K562 (cell line): ENCODE results near the gene TMEM107. TPM values are rescaled to one million over a fixed set of nuclear protein-coding genes. Genes with fewer than 3 reads are reported as not detected.
A peak's percentile ranks its signal among the peaks of the same experiment; 100 is the strongest.

Experiments
- ARID1B ChIP-seq: fragments of 450-650 bp; IDR thresholded peaks from 2 replicates; pipeline ENCODE4 v1.6.1; 2016; ENCODE audit warnings: antibody characterized with exemption, mild to moderate bottlenecking, inconsistent platforms
- CHD1 ChIP-seq: fragments of 200-600 bp; sonication (generic); IDR thresholded peaks from one replicate; pipeline ENCODE4 v1.6.1; 2012; ENCODE audit warnings: mild to moderate bottlenecking, moderate library complexity, low read length, inconsistent platforms
- E2F6 ChIP-seq, 2 experiments: IDR thresholded peaks; 2 replicates each; pipeline ENCODE4 v1.6.1; 2011; ENCODE audit warnings: borderline replicate concordance in 1 of 2, control low read depth in 1 of 2, low read depth in 1 of 2, low read length in 1 of 2, mild to moderate bottlenecking in 1 of 2, mixed read lengths in 1 of 2, moderate library complexity in 1 of 2; ENCODE audit not compliant: insufficient read depth in 1 of 2, insufficient read length in 1 of 2, poor library complexity in 1 of 2, severe bottlenecking in 1 of 2; ENCODE audit errors: extremely low read depth in 1 of 2
- FOXK2 ChIP-seq, 2 experiments: fragments of 450-650 bp; IDR thresholded peaks in 1 of 2; conservative IDR thresholded peaks in 1 of 2; 2 replicates each; pipeline ENCODE4 v1.6.1; 2016; ENCODE audit warnings: low read depth in 2 of 2, mild to moderate bottlenecking in 1 of 2
- GTF2A2 ChIP-seq: IDR thresholded peaks from 2 replicates; pipeline ENCODE4 v1.6.1; 2016; ENCODE audit warnings: mild to moderate bottlenecking, missing genetic modification characterization, missing compliant biosample characterization
- POLR2AphosphoS5 ChIP-seq: IDR thresholded peaks from 2 replicates; pipeline ENCODE4 v1.6.1; 2011; ENCODE audit warnings: mild to moderate bottlenecking, low read depth, low read length, moderate library complexity; ENCODE audit not compliant: control insufficient read depth, insufficient read depth
- POLR2G ChIP-seq: fragments of 200-400 bp; formaldehyde crosslinking; IDR thresholded peaks from 2 replicates; pipeline ENCODE4 v1.6.1; 2017; ENCODE audit warnings: low read depth, mild to moderate bottlenecking, antibody characterized with exemption, low read length, moderate library complexity
- RREB1 ChIP-seq: fragments of 250-450 bp; sonication (Bioruptor Pico); IDR thresholded peaks from 2 replicates; pipeline ENCODE4 v1.4.0; 2020
- SIN3B ChIP-seq: fragments of 450-650 bp; IDR thresholded peaks from 2 replicates; pipeline ENCODE4 v1.6.1; 2017; ENCODE audit warnings: low read depth, mild to moderate bottlenecking, moderate library complexity
- SMAD3 ChIP-seq: fragments of 450-650 bp; formaldehyde crosslinking; conservative IDR thresholded peaks from 2 replicates; pipeline ENCODE4 v1.4.0; 2020; ENCODE audit warnings: mild to moderate bottlenecking
- SNIP1 ChIP-seq: fragments of 450-650 bp; IDR thresholded peaks from 2 replicates; pipeline ENCODE4 v1.7.1; 2017; ENCODE audit warnings: low read depth, mild to moderate bottlenecking
- YY1 ChIP-seq, 3 experiments: IDR thresholded peaks; 2 replicates each; pipeline ENCODE4 v1.6.1; 2011; ENCODE audit warnings: low read length in 2 of 3, mild to moderate bottlenecking in 2 of 3, moderate library complexity in 2 of 3, borderline replicate concordance in 1 of 3, control low read depth in 1 of 3, low read depth in 1 of 3; ENCODE audit not compliant: insufficient read depth in 3 of 3, insufficient replicate concordance in 2 of 3, control insufficient read depth in 1 of 3, insufficient read length in 1 of 3; ENCODE audit errors: extremely low read depth in 1 of 3
- ZEB2 ChIP-seq: fragments of 450-650 bp; IDR thresholded peaks from 2 replicates; pipeline ENCODE4 v1.6.1; 2016
- ZFP36 ChIP-seq: fragments of 150-350 bp; IDR thresholded peaks from 2 replicates; pipeline ENCODE4 v1.6.1; 2018; ENCODE audit warnings: low read length, low read depth; ENCODE audit not compliant: partially characterized antibody
- ZNF282 ChIP-seq: sonication (generic); formaldehyde crosslinking; IDR thresholded peaks from 2 replicates; pipeline ENCODE4 v1.8.1; 2023; ENCODE audit warnings: missing genetic modification reagents
- ZNF41 ChIP-seq: fragments of 250-450 bp; sonication (Bioruptor Pico); conservative IDR thresholded peaks from 2 replicates; pipeline ENCODE4 v1.4.0; 2020; ENCODE audit warnings: mild to moderate bottlenecking
- polyA plus RNA-seq, 8 experiments: library from polyadenylated mRNA; depleted of rRNA in 4 of 8; stranded (reverse) in 5 of 8; unstranded in 3 of 8; fragments of >200 nt; fragmentation: Nextera tagmentation in 2 of 8; fragmentation: Illumina TruSeq in 1 of 8; extraction: Ambion mirVana in 2 of 8; extraction: Trizol in 1 of 8; gene quantifications; 2 replicates each; pipeline versions ENCODE4 v1.2.1 to v1.2.3, GENCODE V29; 2011 to 2014; ENCODE audit warnings: inconsistent platforms in 1 of 8, missing spikeins in 1 of 8
- total RNA-seq, 7 experiments: library from RNA; depleted of rRNA in 6 of 7; stranded (reverse); fragments of >200 nt in 6 of 7; fragmentation: Illumina TruSeq in 2 of 7; extraction: Trizol in 2 of 7; gene quantifications; 2 replicates each; pipeline versions ENCODE4 v1.2.1 to v1.2.3, GENCODE V29; 2011 to 2021; ENCODE audit warnings: low replicate concordance in 1 of 7
- TF ChIP-seq, protein P1 (sequence below): sonication (generic); formaldehyde crosslinking; IDR thresholded peaks from 2 replicates; pipeline ENCODE4 v1.8.0; 2022; ENCODE audit warnings: mild to moderate bottlenecking, missing genetic modification reagents, borderline replicate concordance

Gene TMEM107
- total and polyA plus RNA-seq, 9 of the 15 experiments (the other 6 are each of a cell fraction or from before 2014, with no cell fraction given), result 7.1 to 26.2 (median 16.9) TPM

DNA sequence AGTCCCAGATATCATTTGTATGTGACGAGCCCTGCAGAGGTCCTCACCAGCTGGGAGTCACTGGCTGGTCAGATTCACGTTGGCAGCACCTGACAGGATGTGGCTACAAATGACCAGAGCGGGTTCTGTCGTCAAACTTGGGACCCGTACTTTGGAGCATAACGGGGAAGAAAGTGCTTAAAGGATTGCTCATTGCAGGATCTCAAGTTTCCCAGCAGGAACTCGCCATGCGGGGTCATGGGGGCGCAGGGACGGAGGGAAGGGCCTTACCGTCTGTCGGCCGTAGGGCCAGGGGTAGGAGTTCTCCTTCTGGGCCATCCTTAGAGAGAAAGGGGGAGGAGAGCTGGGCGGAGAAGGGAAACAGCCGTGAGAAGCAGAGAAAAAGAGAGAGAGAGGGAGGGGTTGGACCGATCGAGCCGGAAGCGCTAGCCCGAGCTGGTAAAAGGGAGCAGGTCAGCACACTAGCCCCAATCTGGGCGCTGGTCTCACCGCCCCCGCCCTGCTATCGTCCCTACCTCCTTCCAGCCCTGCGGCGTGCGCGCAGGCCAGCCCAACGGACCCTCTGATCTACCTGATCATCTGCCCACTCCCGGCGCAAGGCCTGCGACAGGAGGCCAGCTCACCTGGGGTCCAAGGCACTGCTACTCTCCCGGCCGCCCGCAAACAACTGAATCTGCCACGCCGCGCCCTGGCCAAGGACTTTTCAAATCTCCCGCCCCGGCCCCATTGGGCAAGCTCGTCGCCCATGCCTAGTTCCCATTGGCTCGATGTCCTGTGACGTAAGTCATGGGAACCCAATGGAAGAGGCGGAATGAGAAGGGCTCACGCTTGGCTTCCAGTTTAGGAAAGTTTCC, 34.0 kb upstream of the TMEM107 start, which contains the start of gene AURKB (continued):
- TF ChIP-seq POLR2AphosphoS5 (peak; percentile 76; the same call in 1 of the 2 replicates), SMAD3 (CRISPR knock-in tag) (no peak), RREB1 (no peak), YY1 (IDR thresholded peaks at IDR 0.05; ENCODE audit: borderline replicate concordance in 1 of 3, control insufficient read depth in 1 of 3, extremely low read depth in 1 of 3, insufficient read depth in 3 of 3, insufficient read length in 1 of 3, insufficient replicate concordance in 2 of 3, low read depth in 1 of 3, low read length in 2 of 3) (no peak), SNIP1 (no peak), FOXK2 (conservative IDR thresholded peaks at IDR 0.05 in 1 of 2, IDR thresholded peaks at IDR 0.05 in 1 of 2; ENCODE audit: low read depth in 2 of 2) (no peak), E2F6 (IDR thresholded peaks at IDR 0.05; ENCODE audit: borderline replicate concordance in 1 of 2, extremely low read depth in 1 of 2, insufficient read depth in 1 of 2, insufficient read length in 1 of 2, low read depth in 1 of 2, low read length in 1 of 2, poor library complexity in 1 of 2, severe bottlenecking in 1 of 2) (peak; percentile 81 to 96), ZEB2 (no peak), ZFP36 (no peak), ZNF282 (CRISPR knock-in tag) (no peak), SIN3B (peak; percentile 79), CHD1 (peak; percentile 84), ZNF41 (no peak), GTF2A2 (tag) (no peak), ARID1B (no peak), POLR2G (peak; percentile 98)
- TF ChIP-seq, protein P1, sequence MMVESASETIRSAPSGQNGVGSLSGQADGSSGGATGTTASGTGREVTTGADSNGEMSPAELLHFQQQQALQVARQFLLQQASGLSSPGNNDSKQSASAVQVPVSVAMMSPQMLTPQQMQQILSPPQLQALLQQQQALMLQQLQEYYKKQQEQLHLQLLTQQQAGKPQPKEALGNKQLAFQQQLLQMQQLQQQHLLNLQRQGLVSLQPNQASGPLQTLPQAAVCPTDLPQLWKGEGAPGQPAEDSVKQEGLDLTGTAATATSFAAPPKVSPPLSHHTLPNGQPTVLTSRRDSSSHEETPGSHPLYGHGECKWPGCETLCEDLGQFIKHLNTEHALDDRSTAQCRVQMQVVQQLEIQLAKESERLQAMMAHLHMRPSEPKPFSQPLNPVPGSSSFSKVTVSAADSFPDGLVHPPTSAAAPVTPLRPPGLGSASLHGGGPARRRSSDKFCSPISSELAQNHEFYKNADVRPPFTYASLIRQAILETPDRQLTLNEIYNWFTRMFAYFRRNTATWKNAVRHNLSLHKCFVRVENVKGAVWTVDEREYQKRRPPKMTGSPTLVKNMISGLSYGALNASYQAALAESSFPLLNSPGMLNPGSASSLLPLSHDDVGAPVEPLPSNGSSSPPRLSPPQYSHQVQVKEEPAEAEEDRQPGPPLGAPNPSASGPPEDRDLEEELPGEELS (CRISPR knock-in tag), result no peak
